Transverse colon (tissue), 3 donors: Measurements from ENCODE around the gene PNLIPRP2.

Experiments used
- CTCF ChIP-seq, 5 experiments: fragments of 200-600 bp in 3 of 5; fragments of 450-650 bp in 2 of 5; sonication (generic) in 3 of 5; IDR thresholded peaks; 1 replicate in 2 of 5; 2 replicates in 3 of 5; pipeline ENCODE4 v1.5.1; 2016 to 2017; ENCODE audit warnings: antibody characterized with exemption in 5 of 5, inconsistent platforms in 3 of 5, mild to moderate bottlenecking in 2 of 5, moderate library complexity in 1 of 5
- EP300 ChIP-seq: sonication (generic); formaldehyde crosslinking; IDR thresholded peaks from one replicate; pipeline ENCODE4 v1.6.1; 2017; ENCODE audit warnings: antibody characterized with exemption, low read depth
- POLR2A ChIP-seq: fragments of 450-650 bp; IDR thresholded peaks from one replicate; pipeline ENCODE4 v1.6.1; 2016; ENCODE audit warnings: antibody characterized with exemption, mild to moderate bottlenecking, moderate library complexity

- TF ChIP-seq EP300: no peak
- TF ChIP-seq CTCF (IDR thresholded peaks at IDR 0.05): no peak
- no peak for TF ChIP-seq POLR2A
Observed at GRCh38 chr10:116687633-116688032, 66.9 kb downstream of the PNLIPRP2 start.
